ELF-1 (cell line): ENCODE measurements around the gene SLC8A1.

Experiments
- DNase-seq: peaks from one replicate; pipeline ENCODE4 v3.0.0-alpha.2; 2016; ENCODE audit warnings: low read depth, low spot score

The SLC8A1 gene

GRCh38 chr2:40274270-40274669 lies 177.6 kb downstream of the SLC8A1 start:
- DNase-seq: no peak

GRCh38 chr2:40273734-40274182 lies 178.1 kb downstream of the SLC8A1 start:
- no peak for DNase-seq

- no peak for DNase-seq
Measured at GRCh38 chr2:40271094-40271493, 180.8 kb downstream of the SLC8A1 start.

GRCh38 chr2:40270372-40270771 lies 181.5 kb downstream of the SLC8A1 start:
- no peak for DNase-seq

- no peak for DNase-seq
Measured at GRCh38 chr2:40268566-40268965, 183.3 kb downstream of the SLC8A1 start.

- DNase-seq: no peak
Measured at GRCh38 chr2:40266201-40266600, 185.7 kb downstream of the SLC8A1 start.

- no peak for DNase-seq
Measured at GRCh38 chr2:40265602-40266001, 186.3 kb downstream of the SLC8A1 start.

GRCh38 chr2:40261042-40261441 lies 190.8 kb downstream of the SLC8A1 start:
- DNase-seq: no peak

- no peak for DNase-seq
Measured at GRCh38 chr2:40260437-40260836, 191.5 kb downstream of the SLC8A1 start.

- DNase-seq: no peak
Measured at GRCh38 chr2:40259900-40260299, 192.0 kb downstream of the SLC8A1 start.

GRCh38 chr2:40258135-40258457 lies 193.8 kb downstream of the SLC8A1 start:
- DNase-seq: no peak

- no peak for DNase-seq
Measured at GRCh38 chr2:40257340-40258134, 194.4 kb downstream of the SLC8A1 start.

- DNase-seq: peak; percentile 48
Measured at GRCh38 chr2:40256649-40257048, 195.2 kb downstream of the SLC8A1 start.

- DNase-seq: no peak
Measured at GRCh38 chr2:40256008-40256407, 195.9 kb downstream of the SLC8A1 start.

GRCh38 chr2:40255103-40255502 lies 196.8 kb downstream of the SLC8A1 start:
- no peak for DNase-seq

GRCh38 chr2:40254611-40255010 lies 197.3 kb downstream of the SLC8A1 start:
- DNase-seq: no peak

- no peak for DNase-seq
Measured at GRCh38 chr2:40251137-40251536, 200.8 kb downstream of the SLC8A1 start.

GRCh38 chr2:40249577-40249976 lies 202.3 kb downstream of the SLC8A1 start:
- DNase-seq: no peak

GRCh38 chr2:40248294-40248693 lies 203.6 kb downstream of the SLC8A1 start:
- no peak for DNase-seq

GRCh38 chr2:40244675-40245074 lies 207.2 kb downstream of the SLC8A1 start:
- DNase-seq: peak; percentile 68

- no peak for DNase-seq
Measured at GRCh38 chr2:40244251-40244650, 207.6 kb downstream of the SLC8A1 start.

- no peak for DNase-seq
Measured at GRCh38 chr2:40243581-40244187, 208.2 kb downstream of the SLC8A1 start.

- peak; percentile 4 for DNase-seq
Measured at GRCh38 chr2:40242315-40242714, 209.6 kb downstream of the SLC8A1 start.
